ENCODE measurements around the gene CCDC3.

DNA sequence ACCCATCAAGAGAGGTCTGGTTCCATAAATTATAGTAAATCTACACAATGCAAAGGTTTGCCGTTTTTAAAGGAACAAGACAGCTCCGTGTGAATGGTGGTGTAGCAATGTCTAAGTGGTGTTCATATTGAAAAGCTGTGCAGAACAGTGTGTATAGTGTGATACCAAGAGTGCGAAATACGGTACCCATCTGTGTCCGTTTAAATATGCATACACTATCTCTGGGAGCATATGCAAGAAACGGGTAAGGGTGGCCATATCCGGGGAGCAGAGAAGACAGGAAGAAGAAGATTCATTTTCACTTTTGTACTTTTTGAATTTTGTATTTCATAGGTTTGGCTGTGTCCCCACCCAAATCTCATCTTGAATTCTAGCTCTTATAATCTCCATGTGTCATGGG, 102.0 kb downstream of the CCDC3 start:
- TF ChIP-seq, protein P1, sequence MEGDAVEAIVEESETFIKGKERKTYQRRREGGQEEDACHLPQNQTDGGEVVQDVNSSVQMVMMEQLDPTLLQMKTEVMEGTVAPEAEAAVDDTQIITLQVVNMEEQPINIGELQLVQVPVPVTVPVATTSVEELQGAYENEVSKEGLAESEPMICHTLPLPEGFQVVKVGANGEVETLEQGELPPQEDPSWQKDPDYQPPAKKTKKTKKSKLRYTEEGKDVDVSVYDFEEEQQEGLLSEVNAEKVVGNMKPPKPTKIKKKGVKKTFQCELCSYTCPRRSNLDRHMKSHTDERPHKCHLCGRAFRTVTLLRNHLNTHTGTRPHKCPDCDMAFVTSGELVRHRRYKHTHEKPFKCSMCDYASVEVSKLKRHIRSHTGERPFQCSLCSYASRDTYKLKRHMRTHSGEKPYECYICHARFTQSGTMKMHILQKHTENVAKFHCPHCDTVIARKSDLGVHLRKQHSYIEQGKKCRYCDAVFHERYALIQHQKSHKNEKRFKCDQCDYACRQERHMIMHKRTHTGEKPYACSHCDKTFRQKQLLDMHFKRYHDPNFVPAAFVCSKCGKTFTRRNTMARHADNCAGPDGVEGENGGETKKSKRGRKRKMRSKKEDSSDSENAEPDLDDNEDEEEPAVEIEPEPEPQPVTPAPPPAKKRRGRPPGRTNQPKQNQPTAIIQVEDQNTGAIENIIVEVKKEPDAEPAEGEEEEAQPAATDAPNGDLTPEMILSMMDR (IDR thresholded peaks at IDR 0.05), result no peak
- TF ChIP-seq ZFX (IDR thresholded peaks at IDR 0.05; ENCODE audit: borderline replicate concordance), result no peak
